NOMO-1 treated with DMSO at 0.1 percent for 48 hours (cell line): ENCODE data around the gene SPON2.

Source experiments
- DNase-seq: peaks from one replicate; lab custom pipeline; 2025; ENCODE audit not compliant: unreplicated experiment; lab: John Stamatoyannopoulos, UW

SPON2 gene

GRCh38 chr4:1208970-1209704, 36.8 kb upstream of the SPON2 start:
- DNase-seq: no peak

DNA sequence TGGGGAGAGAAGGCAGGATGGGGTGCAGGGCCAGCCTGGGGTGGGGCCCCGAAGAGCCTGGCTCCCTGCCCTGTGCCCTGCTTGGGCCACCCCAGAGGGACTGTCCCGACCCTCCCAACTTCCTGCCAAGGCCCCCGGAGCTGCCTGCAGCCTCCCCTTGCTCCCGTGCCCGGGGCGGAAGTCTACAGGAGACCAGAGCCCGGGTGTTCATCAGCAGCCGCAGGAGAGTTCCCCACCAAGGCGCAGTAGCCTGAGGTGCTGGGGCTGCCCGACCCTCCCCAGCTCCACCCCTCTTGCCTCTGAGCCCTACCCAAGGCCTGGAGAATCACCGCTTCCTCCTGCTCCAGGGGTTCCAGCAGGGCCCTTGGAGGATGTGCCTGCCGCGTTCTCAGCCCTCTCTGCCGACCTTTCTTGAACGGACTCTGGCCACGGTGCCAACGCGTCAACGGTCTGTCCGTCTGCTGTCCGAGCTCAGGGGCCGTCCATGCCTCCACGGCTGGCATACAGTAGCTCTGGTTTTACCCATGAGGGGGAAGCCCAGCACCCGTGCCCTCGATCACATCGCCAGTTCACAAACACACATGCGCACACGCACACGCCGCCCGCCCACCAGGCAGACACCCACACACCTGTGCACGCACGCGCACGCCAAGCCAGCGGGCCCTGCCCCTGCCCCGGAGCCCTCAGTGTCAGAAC, 36.0 kb upstream of the SPON2 start:
- no peak for DNase-seq

- DNase-seq: no peak
Measured at GRCh38 chr4:1207603-1208265, 35.4 kb upstream of the SPON2 start.

- DNase-seq: no peak
Measured at GRCh38 chr4:1207157-1207470, 34.7 kb upstream of the SPON2 start.

GRCh38 chr4:1206299-1207156, 34.1 kb upstream of the SPON2 start:
- no peak for DNase-seq

DNA sequence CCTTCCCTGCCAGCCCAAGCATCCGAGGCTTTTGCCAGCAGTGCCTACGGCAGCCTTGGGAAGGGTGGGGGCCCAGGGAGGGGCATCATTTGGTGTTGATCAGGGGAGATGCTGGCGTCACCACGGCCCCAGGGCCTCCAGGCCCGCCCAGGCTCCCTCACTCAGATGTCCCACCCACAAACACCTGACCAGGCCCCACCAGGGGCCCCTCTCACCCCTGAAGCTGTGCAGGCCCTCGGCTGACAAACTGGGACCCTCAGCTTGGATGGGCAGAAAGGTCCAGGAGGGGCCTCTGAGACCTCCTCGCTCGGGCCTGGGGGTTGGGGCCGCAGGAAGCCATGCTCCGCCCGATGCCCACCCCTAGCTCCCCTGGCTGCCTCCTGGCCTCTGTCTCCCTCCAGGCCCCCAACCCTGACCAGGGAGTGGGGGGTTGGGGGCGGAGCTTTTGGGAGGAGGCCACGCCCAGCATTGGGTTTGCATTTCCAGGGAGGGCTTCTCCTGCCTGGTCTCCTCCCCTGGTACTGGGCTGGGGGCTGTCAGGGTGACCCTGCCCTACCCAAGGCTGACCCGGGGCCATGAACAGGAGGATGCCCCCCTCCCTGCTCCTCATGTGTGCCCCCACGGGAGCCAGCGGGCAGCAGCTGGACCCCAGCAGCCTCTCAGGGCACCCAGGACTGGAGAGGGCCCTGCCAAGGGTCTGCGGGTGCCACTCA, 33.4 kb upstream of the SPON2 start:
- DNase-seq: no peak

DNA sequence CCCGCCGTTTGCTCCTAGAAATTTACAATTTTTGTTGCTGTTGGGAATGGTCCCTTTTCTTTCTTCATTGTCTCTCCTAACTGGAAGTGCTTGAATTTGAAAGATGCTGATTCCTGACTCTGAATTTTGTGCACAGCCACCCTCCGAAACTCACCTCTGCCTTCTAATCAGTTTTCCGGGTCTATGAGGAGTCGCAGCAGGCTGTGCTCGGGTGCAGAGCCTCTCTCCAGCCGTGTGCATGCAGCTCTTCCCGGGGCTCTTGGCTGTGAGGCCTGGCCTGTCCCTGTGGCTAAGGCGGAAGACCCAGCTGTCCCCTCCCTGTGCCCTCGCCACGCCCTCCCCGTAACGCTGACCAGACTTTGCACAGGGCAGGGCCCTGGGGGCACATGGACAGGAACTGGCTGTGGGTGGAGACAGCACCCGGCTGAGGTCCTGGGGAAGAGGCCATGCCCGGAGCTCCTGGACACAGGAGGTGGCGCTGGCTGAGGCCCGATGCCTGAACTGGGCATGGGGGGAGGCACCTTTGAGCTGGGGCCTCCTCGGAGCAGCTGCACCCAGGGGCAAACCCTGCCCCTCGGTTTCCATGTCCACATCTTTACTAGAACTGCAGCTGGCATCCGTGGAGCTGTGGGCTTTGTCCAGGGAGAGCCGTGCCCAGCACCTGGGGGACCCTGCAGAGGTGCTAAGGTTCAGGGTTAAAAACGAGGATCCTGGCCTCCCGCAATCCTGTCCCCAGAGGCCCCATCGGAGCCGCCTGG, 32.6 kb upstream of the SPON2 start:
- DNase-seq: peak; percentile 33

DNA sequence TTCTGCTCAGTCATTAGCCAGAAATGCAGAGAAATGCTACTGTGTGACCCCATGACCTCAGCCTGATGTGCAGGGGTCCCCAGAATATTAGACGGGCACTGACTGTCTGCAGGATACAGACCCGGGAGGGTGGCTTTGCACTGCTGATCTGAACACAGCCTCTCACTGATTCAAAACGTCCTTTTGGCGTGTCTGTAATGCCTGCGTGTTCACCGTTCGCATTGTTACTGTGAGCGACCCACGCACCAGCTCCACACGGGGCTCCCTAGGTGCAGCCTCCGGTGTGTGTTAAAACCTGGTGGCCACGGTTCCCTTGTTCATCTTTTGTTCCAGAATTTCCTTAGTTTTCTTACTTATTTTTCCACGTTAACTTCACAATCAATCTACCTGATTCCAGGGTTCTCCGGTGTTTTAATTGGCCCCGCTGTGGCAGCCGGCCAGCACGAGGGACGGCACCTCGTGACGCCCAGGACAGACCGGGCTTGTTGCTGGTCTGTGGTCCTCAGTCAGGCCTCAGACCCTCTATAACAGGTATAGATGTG, 32.0 kb upstream of the SPON2 start:
- DNase-seq: no peak

GRCh38 chr4:1203026-1203616, 30.7 kb upstream of the SPON2 start:
- DNase-seq: no peak

- DNase-seq: no peak
Measured at GRCh38 chr4:1202526-1203011, 30.2 kb upstream of the SPON2 start.

DNA sequence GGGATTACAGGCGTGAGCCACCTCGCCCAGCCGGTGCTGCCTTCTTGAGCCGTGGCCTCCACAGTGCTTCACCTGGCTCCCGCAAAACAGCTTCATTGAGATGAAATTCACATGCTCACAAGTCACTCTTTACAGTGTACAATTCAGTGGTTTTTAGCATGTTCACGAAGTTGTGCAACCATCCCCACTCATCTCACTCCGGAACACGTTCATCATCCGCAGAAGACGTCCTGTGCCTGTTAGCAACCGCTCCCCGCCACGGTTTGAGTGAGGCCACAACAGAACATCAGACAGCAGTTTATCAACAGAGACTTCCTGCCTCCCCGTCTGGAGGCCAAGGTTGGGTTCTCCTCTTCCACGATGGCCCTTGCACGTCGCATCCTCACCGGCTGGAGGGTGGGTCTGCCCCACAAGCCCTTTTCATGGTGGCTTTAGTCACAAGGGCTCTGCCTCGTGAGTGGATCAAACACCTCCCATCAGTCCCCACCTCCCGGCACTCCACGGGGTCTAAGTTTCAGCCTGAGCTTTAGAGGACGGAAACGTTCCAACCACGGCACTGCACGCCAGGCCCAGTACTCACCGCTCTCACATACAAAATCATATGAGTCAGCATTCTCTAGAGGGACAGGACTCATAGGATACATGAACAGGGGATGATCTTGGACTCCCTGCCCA, 29.6 kb upstream of the SPON2 start:
- peak; percentile 95 for DNase-seq

DNA sequence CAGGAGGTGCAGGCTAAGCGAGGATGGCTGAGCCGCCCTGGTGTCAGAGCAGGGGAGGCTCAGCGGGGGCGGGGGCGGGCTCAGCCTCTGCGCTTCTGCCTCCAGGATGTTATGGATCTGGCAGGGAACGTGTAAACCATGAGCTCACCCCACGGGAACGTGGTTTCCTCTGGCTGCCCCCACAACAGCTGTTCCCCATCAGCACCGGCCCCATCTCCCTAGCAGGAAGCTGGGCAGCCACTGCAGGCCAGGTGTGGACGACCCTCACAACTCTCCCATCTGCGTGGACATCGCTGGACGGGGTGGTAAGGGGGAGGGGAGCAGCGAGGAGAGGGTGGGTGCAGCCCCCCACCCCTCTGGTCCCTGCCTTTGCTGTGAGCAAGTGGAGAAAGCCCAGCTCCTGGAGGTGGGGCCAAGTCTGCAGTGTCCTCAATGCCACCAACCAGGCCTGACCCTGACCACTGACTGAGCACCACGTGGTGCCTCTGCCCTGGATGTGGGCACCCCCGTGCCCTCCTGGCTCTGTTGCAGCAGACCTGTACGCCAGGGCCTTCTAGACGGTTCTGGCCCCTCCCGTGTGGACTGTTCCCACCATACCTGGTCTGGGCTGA, 28.1 kb upstream of the SPON2 start:
- no peak for DNase-seq

- DNase-seq: no peak
Measured at GRCh38 chr4:1199556-1200331, 27.4 kb upstream of the SPON2 start.

- DNase-seq: no peak
Measured at GRCh38 chr4:1198098-1198844, 25.9 kb upstream of the SPON2 start.

DNA sequence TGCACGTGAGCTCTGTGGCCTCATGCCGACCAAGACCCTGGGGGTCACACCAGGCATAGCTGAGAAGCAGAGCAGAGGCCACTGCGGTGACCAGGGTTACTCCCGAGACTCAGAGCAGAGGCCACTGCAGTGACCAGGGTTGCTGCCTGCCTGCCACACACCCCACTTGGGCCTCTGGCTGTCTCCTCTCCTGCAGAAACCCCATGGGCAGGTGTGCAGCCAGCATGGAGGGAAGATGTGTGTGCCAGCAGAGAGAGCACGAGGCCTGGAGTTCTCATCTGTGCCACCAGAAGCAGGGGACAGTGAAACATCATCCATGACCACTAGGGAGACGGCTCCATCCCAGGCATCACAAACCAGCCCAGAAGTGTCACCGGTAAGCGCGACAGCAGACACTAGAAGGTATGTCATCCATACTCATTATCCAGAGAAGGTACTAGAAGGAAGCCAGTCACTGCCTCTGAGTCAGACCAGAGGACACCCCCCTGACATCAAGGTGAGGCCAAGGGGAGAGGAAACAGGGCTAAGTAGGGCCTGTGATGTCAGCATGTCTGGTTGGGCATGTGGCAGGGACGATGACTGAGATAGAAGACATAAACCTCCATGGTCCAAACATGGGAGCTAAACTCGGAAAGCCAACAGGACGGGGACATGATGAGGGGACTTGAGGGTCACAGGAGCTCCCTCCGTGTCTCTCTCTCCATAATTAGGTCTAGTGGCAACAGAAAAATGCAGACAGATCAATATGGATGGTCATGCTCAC, 24.2 kb upstream of the SPON2 start:
- DNase-seq: no peak

- DNase-seq: no peak
Measured at GRCh38 chr4:1195891-1196401, 23.6 kb upstream of the SPON2 start.
